Measurements from ENCODE around the gene GFRA1.

DNA sequence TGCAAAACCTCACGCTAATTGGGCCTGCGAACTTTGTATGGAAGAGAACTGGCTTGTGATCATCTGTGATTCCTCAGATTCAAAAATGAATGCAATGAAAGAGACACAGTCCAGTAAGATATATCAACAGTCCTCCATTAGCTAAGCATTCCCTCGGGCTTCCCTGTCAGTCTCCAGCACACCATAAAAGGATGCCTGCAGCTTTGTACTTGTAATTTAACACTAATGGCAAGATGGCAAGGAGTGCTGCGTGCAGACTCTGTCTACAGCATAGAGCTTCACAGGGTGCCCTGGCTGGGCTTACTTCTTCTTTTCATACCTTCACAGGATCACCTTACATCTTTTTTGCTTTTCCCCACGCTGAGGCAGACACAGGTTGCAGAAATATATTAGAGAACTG lies 200.0 kb downstream of the GFRA1 start:
- TF ChIP-seq POLR2A (IDR thresholded peaks at IDR 0.05; ENCODE audit: control extremely low read depth in 1 of 2, low read depth in 2 of 2, low read length in 2 of 2): no peak
- TF ChIP-seq MAX (IDR thresholded peaks at IDR 0.05): no peak
- no peak for TF ChIP-seq YY1 (IDR thresholded peaks at IDR 0.05; ENCODE audit: low read depth, low read length)
